Stimulated activated CD8-positive, alpha-beta memory T cell treated with anti-CD3 and anti-CD28 coated beads, Interleukin-4, amount 100 ng/mL, for 4 hours (primary cell): Measurements from ENCODE around the gene PTPN6.

Experiments
- DNase-seq, 2 donors: peaks; one replicate each; pipeline ENCODE4 v3.0.0-alpha.2; 2020; ENCODE audit warnings: low read depth in 2 of 2, low spot score in 1 of 2

PTPN6 gene

GRCh38 chr12:6954316-6955107, 3.4 kb downstream of the PTPN6 start:
- DNase-seq: no peak

- DNase-seq: no peak
Measured at GRCh38 chr12:6955108-6956020, 4.2 kb downstream of the PTPN6 start.

- no peak for DNase-seq
Measured at GRCh38 chr12:6956021-6956727, 5.0 kb downstream of the PTPN6 start.

DNA sequence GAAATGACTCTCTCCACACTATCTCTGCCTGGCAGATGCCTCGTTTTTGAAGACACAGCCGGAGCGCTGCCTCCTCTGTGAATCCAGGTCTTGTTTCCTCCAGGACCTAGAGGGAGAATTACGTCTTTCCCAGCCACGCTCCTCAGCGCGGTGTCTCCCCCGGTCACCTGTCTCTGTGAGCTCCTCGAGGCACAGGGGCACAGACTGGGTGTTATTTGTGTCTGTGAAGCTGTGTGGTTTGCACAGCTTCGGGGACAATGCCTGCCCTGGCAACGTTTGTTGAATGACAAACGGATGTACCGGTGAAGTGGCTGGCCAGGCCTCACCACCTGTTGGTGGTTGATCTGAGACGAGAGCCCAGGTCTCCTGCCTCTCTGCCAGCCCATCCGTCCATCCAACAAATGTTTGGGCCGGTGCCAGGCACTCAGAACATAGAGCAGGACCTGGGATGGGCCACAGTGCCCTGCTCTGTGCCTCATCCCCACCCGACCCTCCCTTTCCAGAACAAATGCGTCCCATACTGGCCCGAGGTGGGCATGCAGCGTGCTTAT, 6.1 kb downstream of the PTPN6 start:
- no peak for DNase-seq

- no peak for DNase-seq
Measured at GRCh38 chr12:6957741-6958608, 6.8 kb downstream of the PTPN6 start.

- DNase-seq: no peak
Measured at GRCh38 chr12:6958609-6959057, 7.5 kb downstream of the PTPN6 start.

GRCh38 chr12:6959058-6959804, 8.1 kb downstream of the PTPN6 start:
- DNase-seq: no peak

GRCh38 chr12:6959805-6960592, 8.8 kb downstream of the PTPN6 start:
- DNase-seq: no peak

DNA sequence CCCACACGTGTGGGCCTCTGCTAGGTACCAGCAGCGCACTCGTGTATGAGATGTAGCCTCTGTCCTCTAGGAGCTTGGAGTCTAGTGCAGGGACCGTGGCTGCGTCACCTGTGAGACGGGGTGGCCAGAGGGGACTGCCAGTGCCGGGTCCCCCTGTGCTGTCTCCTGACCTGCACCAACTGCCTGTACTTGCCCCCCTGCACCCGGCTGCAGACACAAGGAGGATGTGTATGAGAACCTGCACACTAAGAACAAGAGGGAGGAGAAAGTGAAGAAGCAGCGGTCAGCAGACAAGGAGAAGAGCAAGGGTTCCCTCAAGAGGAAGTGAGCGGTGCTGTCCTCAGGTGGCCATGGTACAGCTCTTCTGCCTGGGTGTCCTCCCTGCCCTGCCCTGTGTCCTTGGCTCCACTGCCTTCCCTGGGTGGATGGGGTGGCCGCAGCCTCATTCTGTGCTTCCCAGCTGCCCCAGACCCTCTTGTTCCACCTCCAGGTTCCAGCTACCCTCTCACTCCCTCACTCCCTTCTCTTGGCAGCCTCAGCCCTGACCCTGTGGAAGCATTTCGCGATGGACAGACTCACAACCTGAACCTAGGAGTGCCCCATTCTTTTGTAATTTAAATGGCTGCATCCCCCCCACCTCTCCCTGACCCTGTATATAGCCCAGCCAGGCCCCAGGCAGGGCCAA, 9.6 kb downstream of the PTPN6 start:
- no peak for DNase-seq

DNA sequence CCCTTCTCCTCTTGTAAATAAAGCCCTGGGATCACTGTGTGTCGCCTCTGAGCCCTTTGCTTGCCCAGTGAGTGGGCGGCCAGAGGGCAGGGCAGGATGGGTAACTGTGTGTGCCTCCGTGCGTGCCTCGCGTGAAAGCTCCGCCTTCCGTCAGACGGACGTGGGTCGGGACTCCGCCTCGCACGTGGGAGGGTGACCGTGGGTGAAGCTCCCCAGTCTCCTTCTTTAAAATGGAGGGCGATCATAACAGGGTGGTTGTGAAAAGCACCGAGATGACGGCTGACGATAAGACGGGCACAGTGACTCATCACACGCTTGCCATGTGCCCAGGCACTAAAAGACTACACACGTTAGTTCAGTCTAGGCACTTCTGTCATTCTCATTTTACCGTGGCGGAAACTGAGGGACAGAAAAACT, 10.1 kb downstream of the PTPN6 start:
- peak; percentile 89 to 96 for DNase-seq

DNA sequence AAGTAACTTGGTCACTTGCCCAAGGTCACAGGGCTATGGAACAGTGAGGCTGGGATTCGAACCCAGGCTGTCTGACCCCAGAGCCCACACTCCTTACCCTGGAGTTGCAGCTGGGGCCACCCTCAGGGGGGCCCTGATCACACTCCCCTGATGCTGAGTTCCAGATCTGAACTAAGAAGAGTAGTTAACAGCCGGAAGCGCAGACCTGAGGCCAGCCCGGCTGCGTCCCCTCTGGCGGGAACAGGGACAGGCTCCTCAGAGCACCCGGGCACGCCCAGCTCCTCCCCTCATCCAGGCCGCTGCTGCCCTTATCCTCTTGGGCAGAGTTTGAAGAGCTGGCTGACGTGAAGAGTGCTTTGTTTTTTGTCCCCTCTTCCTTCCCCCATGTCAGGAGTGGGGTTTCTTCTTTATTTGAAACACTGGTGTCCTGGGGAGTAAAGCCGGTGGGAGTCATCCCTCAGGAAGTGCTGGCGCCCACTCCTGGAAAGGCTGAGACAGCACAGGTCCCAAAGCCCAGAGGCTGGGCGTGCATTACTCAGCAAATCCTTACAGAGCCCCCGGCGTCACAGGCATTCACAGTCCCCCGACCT, 10.6 kb downstream of the PTPN6 start:
- no peak for DNase-seq

GRCh38 chr12:6962285-6963015, 11.3 kb downstream of the PTPN6 start:
- no peak for DNase-seq

- DNase-seq: no peak
Measured at GRCh38 chr12:6963016-6963731, 12.0 kb downstream of the PTPN6 start.

DNA sequence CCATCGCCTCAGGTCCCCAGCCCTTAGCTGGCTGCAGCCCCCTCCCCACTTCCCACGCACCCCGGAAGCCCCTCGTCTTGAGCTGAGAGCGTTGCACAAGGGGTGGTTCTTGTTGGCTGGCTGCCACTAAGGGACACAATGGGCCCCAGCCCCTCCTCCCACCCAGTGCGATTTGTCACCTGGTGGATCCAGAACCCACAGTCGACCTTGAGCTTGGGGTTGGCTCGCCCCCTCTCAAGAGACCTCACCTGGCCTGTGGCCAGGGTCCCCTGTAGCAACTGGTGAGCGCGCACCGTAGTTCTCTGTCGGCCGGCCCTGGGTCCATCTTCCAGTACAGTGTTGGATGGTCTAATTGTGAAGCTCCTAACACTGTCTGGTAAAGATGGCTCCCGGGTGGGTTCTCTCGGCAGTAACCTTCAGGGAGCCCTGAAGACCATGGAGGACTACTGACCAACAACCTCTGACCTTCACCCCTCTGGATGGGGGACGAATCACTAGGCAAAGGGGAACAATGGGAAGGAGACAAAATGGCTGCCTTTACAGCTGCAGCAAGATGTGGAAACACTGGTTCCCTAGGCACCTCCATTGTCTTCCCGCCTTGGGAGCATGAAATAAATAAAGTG, 12.7 kb downstream of the PTPN6 start:
- DNase-seq: no peak

- DNase-seq: no peak
Measured at GRCh38 chr12:6964605-6965025, 13.5 kb downstream of the PTPN6 start.
